HEK293 (cell line): ENCODE measurements around the gene OBSL1.

Experiments used
- CTCF ChIA-PET: fragments of 350-600 bp; formaldehyde crosslinking; extraction: SDS; loops from one replicate; lab custom pipeline; 2021; ENCODE audit warnings: antibody characterized with exemption; lab: Yijun Ruan, JAX
- POLR2A ChIA-PET: fragments of 300-600 bp; formaldehyde crosslinking; extraction: SDS; loops from one replicate; lab custom pipeline; 2020; ENCODE audit warnings: antibody characterized with exemption, inconsistent platforms; lab: Yijun Ruan, JAX
- H3K27ac ChIP-seq: fragments of 200-500 bp; sonication (Bioruptor generic); 2 replicates; pipeline ENCODE4 v1.5.1; 2014; ENCODE audit warnings: low read depth, low read length, control low read depth, inconsistent platforms; ENCODE audit errors: extremely low read depth
- H3K36me3 ChIP-seq, 2 experiments: fragments of 200-500 bp in 1 of 2; sonication (Bioruptor generic) in 1 of 2; 1 replicate in 1 of 2; 2 replicates in 1 of 2; pipeline ENCODE4 v1.5.1; 2014 to 2017; ENCODE audit warnings: inconsistent platforms in 2 of 2, low read length in 2 of 2; ENCODE audit not compliant: control insufficient read depth in 2 of 2, insufficient read depth in 1 of 2
- H3K4me1 ChIP-seq: fragments of 200-500 bp; sonication (Bioruptor generic); 2 replicates; pipeline ENCODE4 v1.5.1; 2014; ENCODE audit warnings: mild to moderate bottlenecking, low read length, inconsistent platforms; ENCODE audit not compliant: control insufficient read depth, insufficient read depth
- H3K4me3 ChIP-seq: 2 replicates; pipeline ENCODE4 v1.5.1; 2011; ENCODE audit warnings: low read depth, mild to moderate bottlenecking, control low read depth, low read length, moderate library complexity
- H3K9me3 ChIP-seq: fragments of 200-500 bp; sonication (Bioruptor generic); 2 replicates; pipeline ENCODE4 v1.5.1; 2014; ENCODE audit warnings: low read depth, low read length, inconsistent platforms; ENCODE audit not compliant: control insufficient read depth, insufficient read depth
- FEZF1 ChIP-seq: fragments of 450-650 bp; formaldehyde crosslinking; IDR thresholded peaks from 2 replicates; pipeline ENCODE4 v1.5.1; 2016; ENCODE audit warnings: missing biosample characterization, missing genetic modification characterization
- REPIN1 ChIP-seq: fragments of 450-650 bp; formaldehyde crosslinking; IDR thresholded peaks from 2 replicates; pipeline ENCODE4 v1.5.1; 2017; ENCODE audit warnings: missing biosample characterization, missing genetic modification characterization, low read depth
- SCRT1 ChIP-seq: fragments of 450-650 bp; formaldehyde crosslinking; IDR thresholded peaks from 2 replicates; pipeline ENCODE4 v1.5.1; 2016; ENCODE audit warnings: missing biosample characterization, missing genetic modification characterization, borderline replicate concordance
- SETDB1 ChIP-seq: IDR thresholded peaks from one replicate; pipeline ENCODE4 v1.6.1; 2017; ENCODE audit warnings: mild to moderate bottlenecking, low read length, moderate library complexity, mixed read lengths; ENCODE audit not compliant: insufficient read length
- SP2 ChIP-seq: fragments of 450-650 bp; formaldehyde crosslinking; IDR thresholded peaks from 2 replicates; pipeline ENCODE4 v1.5.1; 2016; ENCODE audit warnings: missing biosample characterization, missing genetic modification characterization
- TSHZ1 ChIP-seq: fragments of 450-650 bp; formaldehyde crosslinking; IDR thresholded peaks from 2 replicates; pipeline ENCODE4 v1.5.1; 2016; ENCODE audit warnings: missing biosample characterization, missing genetic modification characterization, borderline replicate concordance
- ZFP3 ChIP-seq: fragments of 450-650 bp; formaldehyde crosslinking; IDR thresholded peaks from 2 replicates; pipeline ENCODE4 v1.5.1; 2016; ENCODE audit warnings: low read depth, missing biosample characterization, missing genetic modification characterization
- ZNF311 ChIP-seq: fragments of 450-650 bp; formaldehyde crosslinking; IDR thresholded peaks from 2 replicates; pipeline ENCODE4 v1.5.1; 2017; ENCODE audit warnings: missing biosample characterization, missing genetic modification characterization, borderline replicate concordance
- ZNF37A ChIP-seq: fragments of 450-650 bp; IDR thresholded peaks from 2 replicates; pipeline ENCODE4 v1.5.1; 2018; ENCODE audit warnings: missing biosample characterization, missing genetic modification characterization
- ZNF513 ChIP-seq: fragments of 450-650 bp; IDR thresholded peaks from 2 replicates; pipeline ENCODE4 v1.5.1; 2018; ENCODE audit warnings: missing biosample characterization, missing genetic modification characterization
- ZNF692 ChIP-seq: fragments of 450-650 bp; formaldehyde crosslinking; IDR thresholded peaks from 2 replicates; pipeline ENCODE4 v1.5.1; 2016; ENCODE audit warnings: missing biosample characterization, missing genetic modification characterization
- ZNF747 ChIP-seq: fragments of 450-650 bp; formaldehyde crosslinking; IDR thresholded peaks from 2 replicates; pipeline ENCODE4 v1.5.1; 2016; ENCODE audit warnings: missing biosample characterization, missing genetic modification characterization
- ZNF776 ChIP-seq: fragments of 450-650 bp; formaldehyde crosslinking; IDR thresholded peaks from 2 replicates; pipeline ENCODE4 v1.5.0; 2017; ENCODE audit warnings: missing biosample characterization, missing genetic modification characterization, borderline replicate concordance
- ZNF791 ChIP-seq: fragments of 450-650 bp; formaldehyde crosslinking; IDR thresholded peaks from 2 replicates; pipeline ENCODE4 v1.5.1; 2016; ENCODE audit warnings: missing biosample characterization, missing genetic modification characterization
- ZNF837 ChIP-seq: fragments of 450-650 bp; formaldehyde crosslinking; IDR thresholded peaks from 2 replicates; pipeline ENCODE4 v1.5.1; 2016; ENCODE audit warnings: missing biosample characterization, missing genetic modification characterization
- ZSCAN18 ChIP-seq: fragments of 450-650 bp; formaldehyde crosslinking; IDR thresholded peaks from 2 replicates; pipeline ENCODE4 v1.5.1; 2016; ENCODE audit warnings: missing biosample characterization, missing genetic modification characterization
- ZSCAN5A ChIP-seq: fragments of 450-650 bp; formaldehyde crosslinking; IDR thresholded peaks from 2 replicates; pipeline ENCODE4 v1.5.1; 2016; ENCODE audit warnings: missing biosample characterization, missing genetic modification characterization

The OBSL1 gene

GRCh38 chr2:219540784-219541504 is 30.4 kb downstream of the OBSL1 start:
- no peaks in the 10 kb centered on the region for H3K4me1 ChIP-seq
- CTCF ChIA-PET: interaction anchor here (0.5 to 7.2 kb wide), 76 partner anchors 10 to 1790 kb away, joined by 3 to 112 read pairs (median 4); partner anchors contain the start of genes GMPPA, INHA, OBSL1 and STK11IP
- no peak for TF ChIP-seq ZNF791
- no peak for TF ChIP-seq SCRT1 (tag by site-specific recombination)
- TF ChIP-seq ZNF776 (tag by site-specific recombination): no peak
- no peak for TF ChIP-seq ZNF513 (tag by site-specific recombination)
- TF ChIP-seq ZNF837: no peak
- no peak for TF ChIP-seq FEZF1 (tag by site-specific recombination)
- no peak for TF ChIP-seq ZFP3 (tag by site-specific recombination)
- no peak for TF ChIP-seq ZNF747 (tag by site-specific recombination)
- no peak for TF ChIP-seq REPIN1 (tag by site-specific recombination)
- TF ChIP-seq, all 188 proteins: peak for 0
- POLR2A ChIA-PET: interaction anchor here (0.5 to 1.1 kb wide), 3 partner anchors 31 to 94 kb away, joined by 3 to 8 read pairs (median 3); partner anchors contain the start of genes GMPPA, INHA and OBSL1
- no peaks in the 10 kb centered on the region for H3K9me3 ChIP-seq
- H3K36me3 ChIP-seq: peaks cover 0 to 32% of the 10 kb centered on the region in 2 experiments; a peak in 1 of 3 replicates
- no peak overlapping the region for H3K27ac ChIP-seq
- H3K4me3 ChIP-seq: no peak overlapping the region

- H3K4me1 ChIP-seq: no peaks in the 10 kb centered on the region
- H3K27ac ChIP-seq: no peak overlapping the region
- H3K9me3 ChIP-seq: no peaks in the 10 kb centered on the region
- ChIA-PET POLR2A (interaction anchor here (1.1 kb wide), 1 partner anchor 42 kb away, joined by 3 read pairs; the partner anchor contains the start of gene GMPPA), CTCF (interaction anchor here (0.6 to 7.2 kb wide), 25 partner anchors 10 to 449 kb away, joined by 3 to 112 read pairs (median 9); partner anchors contain the start of genes GMPPA, INHA, OBSL1 and STK11IP)
- TF ChIP-seq SETDB1 (no peak), ZSCAN5A (tag by site-specific recombination) (no peak), TSHZ1 (no peak), ZNF311 (tag by site-specific recombination) (no peak), ZNF692 (tag by site-specific recombination) (no peak), ZNF37A (tag by site-specific recombination) (no peak), ZSCAN18 (tag by site-specific recombination) (no peak), SP2 (tag by site-specific recombination) (no peak)
- H3K36me3 ChIP-seq: peaks cover 0 to 32% of the 10 kb centered on the region in 2 experiments; a peak in 1 of 3 replicates
- no peak overlapping the region for H3K4me3 ChIP-seq
Measured at GRCh38 chr2:219539926-219540678, 31.2 kb downstream of the OBSL1 start.
